NCI-H1417 treated with DMSO at 0.1 percent for 48 hours (cell line): ENCODE measurements around the gene KLHL2.

Experiments used
- DNase-seq: peaks from one replicate; lab custom pipeline; 2025; lab: John Stamatoyannopoulos, UW

KLHL2 gene

GRCh38 chr4:165289423-165289785 lies 82.0 kb downstream of the KLHL2 start:
- no peak for DNase-seq

- DNase-seq: no peak
Measured at GRCh38 chr4:165293061-165293460, 85.7 kb downstream of the KLHL2 start.

GRCh38 chr4:165293927-165294649 lies 86.7 kb downstream of the KLHL2 start:
- no peak for DNase-seq

- no peak for DNase-seq
Measured at GRCh38 chr4:165294907-165295306, 87.5 kb downstream of the KLHL2 start.

- no peak for DNase-seq
Measured at GRCh38 chr4:165297626-165298025, 90.3 kb downstream of the KLHL2 start.

GRCh38 chr4:165299399-165300060 lies 92.2 kb downstream of the KLHL2 start:
- no peak for DNase-seq

GRCh38 chr4:165301833-165302232 lies 94.5 kb downstream of the KLHL2 start:
- no peak for DNase-seq

- DNase-seq: no peak
Measured at GRCh38 chr4:165302658-165303057, 95.3 kb downstream of the KLHL2 start.

GRCh38 chr4:165308166-165308565 lies 100.8 kb downstream of the KLHL2 start:
- DNase-seq: no peak

GRCh38 chr4:165308606-165309005 lies 101.2 kb downstream of the KLHL2 start:
- DNase-seq: no peak

GRCh38 chr4:165309456-165309855 lies 102.1 kb downstream of the KLHL2 start:
- DNase-seq: no peak

- no peak for DNase-seq
Measured at GRCh38 chr4:165312506-165312905, 105.1 kb downstream of the KLHL2 start.

- no peak for DNase-seq
Measured at GRCh38 chr4:165319030-165319429, 111.7 kb downstream of the KLHL2 start.

GRCh38 chr4:165319509-165319908 lies 112.1 kb downstream of the KLHL2 start:
- DNase-seq: no peak

- no peak for DNase-seq
Measured at GRCh38 chr4:165324236-165324917, 117.0 kb downstream of the KLHL2 start.

- DNase-seq: no peak
Measured at GRCh38 chr4:165324918-165325304, 117.5 kb downstream of the KLHL2 start.

- no peak for DNase-seq
Measured at GRCh38 chr4:165325732-165326512, 118.6 kb downstream of the KLHL2 start.

GRCh38 chr4:165326831-165327210 lies 119.5 kb downstream of the KLHL2 start:
- DNase-seq: no peak

- peak; percentile 91 for DNase-seq
Measured at GRCh38 chr4:165327211-165328100, 120.1 kb downstream of the KLHL2 start, which contains the start of gene MSMO1. MSMO1 (plus strand) TSS chr4:165327669; CDS start chr4:165333371, 5,702 bp downstream.

GRCh38 chr4:165328101-165328425 lies 120.7 kb downstream of the KLHL2 start:
- DNase-seq: no peak

- no peak for DNase-seq
Measured at GRCh38 chr4:165328708-165329107, 121.3 kb downstream of the KLHL2 start.
